Measurements from ENCODE around the gene ZNF469. TPM values are rescaled to one million over a fixed set of nuclear protein-coding genes. Genes with fewer than 3 reads are reported as not detected.

ZNF469 gene
- total RNA-seq, 4 donors from 2014 or later: 0.14 to 0.75 (median 0.54) TPM

- TF ChIP-seq CTCF (IDR thresholded peaks at IDR 0.05) (no peak), POLR2A (IDR thresholded peaks at IDR 0.05) (no peak), EP300 (IDR thresholded peaks at IDR 0.05; ENCODE audit: low read depth) (no peak), POLR2AphosphoS5 (IDR thresholded peaks at IDR 0.05) (no peak)
- no peaks in the 10 kb centered on the region for H3K27me3 ChIP-seq
- in situ Hi-C loops (cut with MboI; ENCODE audit: low pct_ligation_motif_present in 1 of 4, low pct_unique_long_range_greater_than_20kb in 1 of 4, low sequenced_read_pairs in 3 of 4): no loop called here
- no peak overlapping the region for H3K27ac ChIP-seq
- no peaks in the 10 kb centered on the region for H3K36me3 ChIP-seq
- no peaks in the 10 kb centered on the region for H3K4me1 ChIP-seq
- DNase-seq: no peak
- intact Hi-C loops (cut with DNase I; ENCODE audit: low total_unique reads): no loop called here
- 90 to 93% methylated on average over 8 to 22 of the region's 23 CpGs for WGBS, 2 donors (ENCODE audit: low coverage in 1 of 2)
- no peak overlapping the region for H3K4me3 ChIP-seq
- H3K9me3 ChIP-seq: no peaks in the 10 kb centered on the region
Observed at GRCh38 chr16:88352261-88353200, 30.2 kb upstream of the ZNF469 start.

GRCh38 chr16:88353232-88353631 is 29.5 kb upstream of the ZNF469 start:
- DNase-seq: no peak

GRCh38 chr16:88353691-88354090 is 29.1 kb upstream of the ZNF469 start:
- TF ChIP-seq EP300 (IDR thresholded peaks at IDR 0.05; ENCODE audit: low read depth) (no peak), POLR2A (IDR thresholded peaks at IDR 0.05) (no peak), POLR2AphosphoS5 (IDR thresholded peaks at IDR 0.05) (no peak), CTCF (IDR thresholded peaks at IDR 0.05) (no peak)
- Histone ChIP-seq H3K27me3 (no peaks in the 10 kb centered on the region), H3K27ac (no peak overlapping the region), H3K36me3 (no peaks in the 10 kb centered on the region), H3K4me1 (no peaks in the 10 kb centered on the region), H3K9me3 (no peaks in the 10 kb centered on the region), H3K4me3 (no peak overlapping the region)
- DNase-seq: no peak
- 74% methylated on average over 12 of the region's 12 CpGs; no CpG with 5 or more reads in 1 of the 2 donors for WGBS, 2 donors (ENCODE audit: low coverage in 1 of 2)
- in situ Hi-C loops (cut with MboI; ENCODE audit: low pct_ligation_motif_present in 1 of 4, low pct_unique_long_range_greater_than_20kb in 1 of 4, low sequenced_read_pairs in 3 of 4) (no loop called here), intact Hi-C loops (cut with DNase I; ENCODE audit: low total_unique reads) (no loop called here)

More at GRCh38 chr16:88353232-88353631, 29.5 kb upstream of the ZNF469 start:
- 89% methylated on average over 22 of the region's 22 CpGs; no CpG with 5 or more reads in 1 of the 2 donors for WGBS, 2 donors (ENCODE audit: low coverage in 1 of 2)
- H3K4me3 ChIP-seq: no peak overlapping the region
- no peaks in the 10 kb centered on the region for H3K9me3 ChIP-seq
- no peaks in the 10 kb centered on the region for H3K4me1 ChIP-seq
- H3K27me3 ChIP-seq: no peaks in the 10 kb centered on the region
- TF ChIP-seq POLR2A (IDR thresholded peaks at IDR 0.05) (no peak), POLR2AphosphoS5 (IDR thresholded peaks at IDR 0.05) (no peak), EP300 (IDR thresholded peaks at IDR 0.05; ENCODE audit: low read depth) (no peak), CTCF (IDR thresholded peaks at IDR 0.05) (no peak)
- H3K36me3 ChIP-seq: no peaks in the 10 kb centered on the region
- intact Hi-C loops (cut with DNase I; ENCODE audit: low total_unique reads) (no loop called here), in situ Hi-C loops (cut with MboI; ENCODE audit: low pct_ligation_motif_present in 1 of 4, low pct_unique_long_range_greater_than_20kb in 1 of 4, low sequenced_read_pairs in 3 of 4) (no loop called here)
- H3K27ac ChIP-seq: no peak overlapping the region

- Histone ChIP-seq H3K4me3 (no peak overlapping the region), H3K36me3 (no peaks in the 10 kb centered on the region), H3K4me1 (no peaks in the 10 kb centered on the region), H3K27me3 (no peaks in the 10 kb centered on the region), H3K9me3 (no peaks in the 10 kb centered on the region), H3K27ac (no peak overlapping the region)
- in situ Hi-C loops (cut with MboI; ENCODE audit: low pct_ligation_motif_present in 1 of 4, low pct_unique_long_range_greater_than_20kb in 1 of 4, low sequenced_read_pairs in 3 of 4) (no loop called here), intact Hi-C loops (cut with DNase I; ENCODE audit: low total_unique reads) (no loop called here)
- WGBS, 2 donors (ENCODE audit: low coverage in 1 of 2): 90 to 91% methylated on average over 4 to 33 of the region's 33 CpGs
- DNase-seq: no peak
- no peak for TF ChIP-seq POLR2A (IDR thresholded peaks at IDR 0.05)
Observed at GRCh38 chr16:88354229-88355092, 28.3 kb upstream of the ZNF469 start.

Measured in transverse colon (tissue), 4 donors.